SH-SY5Y (cell line): Measurements from ENCODE around the gene FAM170B.

Experiments used
- GATA2 ChIP-seq: IDR thresholded peaks from 2 replicates; pipeline ENCODE4 v1.6.1; 2011; ENCODE audit warnings: mild to moderate bottlenecking, low read depth, low read length
- GATA3 ChIP-seq: IDR thresholded peaks from 2 replicates; pipeline ENCODE4 v1.6.1; 2011; ENCODE audit warnings: low read depth, mild to moderate bottlenecking, low read length, moderate library complexity

GRCh38 chr10:49153115-49153514 is 19.3 kb upstream of the FAM170B start:
- TF ChIP-seq GATA2 (no peak), GATA3 (no peak)
